22Rv1 (cell line): ENCODE results near the gene SHC1.
A peak's percentile ranks its signal among the peaks of the same experiment; 100 is the strongest.

Experiments
- H3K27ac ChIP-seq: fragments of 450-650 bp; 2 replicates; pipeline ENCODE4 v1.5.1; 2017
- ZFX ChIP-seq: fragments of 450-650 bp; IDR thresholded peaks from 2 replicates; pipeline ENCODE4 v1.6.1; 2017; ENCODE audit warnings: antibody characterized with exemption, borderline replicate concordance
- TF ChIP-seq, protein P1 (sequence below): fragments of 450-650 bp; IDR thresholded peaks from 2 replicates; pipeline ENCODE4 v1.5.1; 2017; ENCODE audit warnings: mild to moderate bottlenecking

SHC1 gene

GRCh38 chr1:154951901-154952657 lies 18.5 kb downstream of the SHC1 start:
- no peak for TF ChIP-seq ZFX
- TF ChIP-seq, protein P1, sequence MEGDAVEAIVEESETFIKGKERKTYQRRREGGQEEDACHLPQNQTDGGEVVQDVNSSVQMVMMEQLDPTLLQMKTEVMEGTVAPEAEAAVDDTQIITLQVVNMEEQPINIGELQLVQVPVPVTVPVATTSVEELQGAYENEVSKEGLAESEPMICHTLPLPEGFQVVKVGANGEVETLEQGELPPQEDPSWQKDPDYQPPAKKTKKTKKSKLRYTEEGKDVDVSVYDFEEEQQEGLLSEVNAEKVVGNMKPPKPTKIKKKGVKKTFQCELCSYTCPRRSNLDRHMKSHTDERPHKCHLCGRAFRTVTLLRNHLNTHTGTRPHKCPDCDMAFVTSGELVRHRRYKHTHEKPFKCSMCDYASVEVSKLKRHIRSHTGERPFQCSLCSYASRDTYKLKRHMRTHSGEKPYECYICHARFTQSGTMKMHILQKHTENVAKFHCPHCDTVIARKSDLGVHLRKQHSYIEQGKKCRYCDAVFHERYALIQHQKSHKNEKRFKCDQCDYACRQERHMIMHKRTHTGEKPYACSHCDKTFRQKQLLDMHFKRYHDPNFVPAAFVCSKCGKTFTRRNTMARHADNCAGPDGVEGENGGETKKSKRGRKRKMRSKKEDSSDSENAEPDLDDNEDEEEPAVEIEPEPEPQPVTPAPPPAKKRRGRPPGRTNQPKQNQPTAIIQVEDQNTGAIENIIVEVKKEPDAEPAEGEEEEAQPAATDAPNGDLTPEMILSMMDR = no peak
- H3K27ac ChIP-seq = no peak overlapping the region

- no peak for TF ChIP-seq ZFX
- TF ChIP-seq, protein P1 = no peak
- no peak overlapping the region for H3K27ac ChIP-seq
These were observed 22.5 kb downstream of the SHC1 start for GRCh38 chr1:154948079-154948478.

DNA sequence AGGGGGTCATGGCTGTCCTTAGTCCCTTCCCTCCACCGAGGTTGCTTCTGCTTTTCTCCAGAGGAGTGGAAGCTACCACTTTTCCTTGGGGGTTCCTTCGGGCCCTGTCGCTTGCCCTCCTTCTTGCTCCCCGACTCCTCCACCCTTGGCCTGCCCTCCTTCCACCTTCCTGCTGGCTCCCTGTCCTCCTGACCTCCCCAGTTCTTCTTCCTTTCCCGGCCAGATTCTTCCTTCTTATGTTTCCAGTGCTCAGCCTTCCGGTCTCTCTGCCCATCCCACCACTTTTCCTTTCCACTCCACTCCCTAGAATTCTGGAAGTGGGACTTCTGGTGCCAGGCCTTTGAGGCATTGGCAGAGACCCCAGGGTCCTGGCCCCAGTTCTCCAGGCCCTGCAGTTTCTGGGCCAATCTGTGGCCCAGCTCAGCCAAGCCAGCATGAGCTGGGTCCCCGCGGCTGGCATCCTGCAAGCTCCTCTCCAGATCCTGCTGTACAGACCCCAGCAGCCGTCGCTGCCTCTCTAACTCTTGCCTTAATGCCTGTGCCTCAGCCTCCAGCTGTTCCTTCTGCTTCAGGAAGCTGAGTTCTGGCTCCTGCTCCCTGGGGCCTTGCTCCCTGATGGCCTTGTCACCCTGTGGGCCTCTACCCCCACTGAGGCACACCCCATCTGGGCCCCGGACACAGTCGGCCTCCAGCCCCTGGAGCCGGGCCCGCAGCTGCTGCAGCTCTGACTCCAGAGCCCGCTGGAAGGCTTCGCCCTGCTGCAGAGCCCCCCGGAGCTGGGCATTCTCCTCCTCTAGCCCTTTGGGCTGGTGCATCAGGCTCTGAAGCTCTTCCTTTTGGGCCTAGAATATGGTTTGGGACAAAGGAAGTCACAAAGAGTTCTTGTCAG lies 24.3 kb downstream of the SHC1 start:
- TF ChIP-seq ZFX = no peak
- TF ChIP-seq, protein P1 = no peak
- H3K27ac ChIP-seq = no peak overlapping the region

DNA sequence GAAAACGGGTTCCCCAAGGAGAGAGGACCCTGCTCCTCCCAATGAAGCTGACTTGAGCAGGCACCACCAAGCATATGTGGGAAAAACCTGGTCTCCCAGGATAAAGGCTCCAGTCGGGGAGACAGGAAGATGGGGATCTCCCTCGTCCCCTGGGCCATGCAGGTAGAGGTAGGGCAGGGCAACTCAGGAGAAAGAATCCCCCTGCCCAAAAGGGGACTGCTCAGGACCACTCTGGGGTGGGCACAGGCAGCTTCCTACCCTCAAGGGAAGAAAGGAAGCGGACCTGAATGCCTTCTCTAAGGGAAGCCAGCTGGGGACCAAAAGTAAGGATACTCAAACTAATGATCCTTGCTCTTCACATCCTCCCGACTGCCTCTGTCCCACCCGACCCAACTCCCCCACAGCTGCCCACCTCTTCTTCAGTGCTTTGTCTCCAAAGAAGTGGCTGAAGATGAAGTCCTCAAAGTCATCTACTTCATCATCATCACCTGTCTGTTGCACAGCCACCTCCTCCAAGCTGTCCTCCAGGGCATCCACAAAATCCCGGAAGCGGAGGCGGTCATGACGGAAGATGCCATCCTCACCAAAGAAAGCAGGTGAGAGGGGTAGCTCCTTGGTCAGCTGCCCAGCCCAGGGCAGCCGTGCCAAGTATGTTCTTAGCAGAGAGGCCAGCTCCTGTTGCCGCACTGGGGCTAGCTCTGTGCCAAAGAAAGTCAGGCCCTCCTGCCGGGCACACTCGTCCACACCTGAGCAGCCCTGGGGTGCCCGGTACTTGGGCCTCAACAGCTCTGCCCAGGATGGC lies 25.2 kb downstream of the SHC1 start:
- TF ChIP-seq, protein P1 = no peak
- no peak for TF ChIP-seq ZFX
- no peak overlapping the region for H3K27ac ChIP-seq

GRCh38 chr1:154944401-154945159 lies 26.0 kb downstream of the SHC1 start:
- H3K27ac ChIP-seq = no peak overlapping the region
- no peak for TF ChIP-seq ZFX
- TF ChIP-seq, protein P1 = no peak

DNA sequence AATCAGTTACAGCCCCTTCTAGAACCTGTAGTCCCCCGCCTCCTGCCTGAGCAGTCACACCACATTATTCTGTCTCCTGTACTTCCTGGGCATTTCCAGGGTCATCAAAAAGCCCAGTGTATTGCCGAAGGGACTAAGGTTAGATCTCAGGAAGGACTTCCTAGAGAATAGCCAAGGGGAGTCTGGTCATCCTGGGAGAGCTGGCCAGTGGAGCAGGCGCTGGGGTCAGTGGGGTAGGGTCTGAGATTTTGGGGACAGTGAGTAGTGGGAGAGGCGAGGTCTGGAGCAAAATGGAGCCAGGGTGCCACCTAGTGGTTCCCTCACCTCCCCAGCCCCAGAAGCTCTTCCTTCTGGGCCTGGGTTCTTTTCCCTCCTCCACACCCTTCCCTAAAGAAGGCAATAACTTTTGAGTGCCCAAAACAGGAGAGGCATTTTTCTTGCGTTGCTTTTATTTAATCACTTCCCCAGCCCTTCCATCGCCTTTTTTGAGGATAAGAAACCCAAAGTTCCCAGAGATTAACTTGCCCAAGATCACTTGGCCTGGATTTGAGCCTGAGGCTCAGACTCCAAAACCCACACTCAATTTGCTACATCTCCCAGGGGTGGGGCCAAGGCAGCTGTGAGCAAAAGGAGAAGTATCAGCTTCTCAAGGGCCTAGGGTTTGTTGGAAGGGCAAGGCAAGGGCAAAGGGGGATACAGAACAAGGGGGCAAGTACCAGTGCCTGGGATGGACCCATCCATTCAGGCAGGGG lies 26.7 kb downstream of the SHC1 start:
- H3K27ac ChIP-seq = no peak overlapping the region

More for the DNA sequence above, 26.7 kb downstream of the SHC1 start:
- TF ChIP-seq ZFX = no peak
- TF ChIP-seq, protein P1 = peak; percentile 97
